ENCODE results near the gene ANO2. TPM values are rescaled to one million over a fixed set of nuclear protein-coding genes. Genes with fewer than 3 reads are reported as not detected.

Gene ANO2
- total RNA-seq, 2 experiments from 2014 or later = not detected

DNA sequence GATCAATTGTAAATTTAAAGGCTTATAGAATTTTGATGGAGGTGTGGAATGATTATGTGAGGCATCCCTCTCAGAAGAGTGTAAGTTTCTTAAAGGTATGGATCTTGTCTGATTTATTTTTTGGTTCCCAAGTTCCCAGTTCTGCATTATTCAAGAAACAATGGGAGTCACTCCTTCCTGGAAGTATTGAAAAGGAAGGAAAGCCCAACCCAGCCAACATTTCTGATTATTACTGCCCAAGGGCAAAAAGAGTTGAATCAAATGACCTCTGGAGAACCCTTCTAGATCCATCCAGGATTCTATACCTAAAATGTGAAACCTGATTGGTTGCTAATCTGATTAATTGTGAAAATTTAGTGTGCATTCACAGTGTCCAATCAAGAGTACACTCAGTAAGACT lies 166.2 kb downstream of the ANO2 start:
- no peak for ATAC-seq
- Mint-ChIP-seq H3K4me1 (no peaks in the 10 kb centered on the region), H3K27ac (no peak overlapping the region), H3K27me3 (peaks cover 8% of the 10 kb centered on the region), H3K36me3 (no peaks in the 10 kb centered on the region), H3K4me3 (no peak overlapping the region), H3K9me3 (ENCODE audit: low read depth) (no peaks in the 10 kb centered on the region)
- DNase-seq = no peak
- CTCF ChIA-PET = no interaction called here

DNA sequence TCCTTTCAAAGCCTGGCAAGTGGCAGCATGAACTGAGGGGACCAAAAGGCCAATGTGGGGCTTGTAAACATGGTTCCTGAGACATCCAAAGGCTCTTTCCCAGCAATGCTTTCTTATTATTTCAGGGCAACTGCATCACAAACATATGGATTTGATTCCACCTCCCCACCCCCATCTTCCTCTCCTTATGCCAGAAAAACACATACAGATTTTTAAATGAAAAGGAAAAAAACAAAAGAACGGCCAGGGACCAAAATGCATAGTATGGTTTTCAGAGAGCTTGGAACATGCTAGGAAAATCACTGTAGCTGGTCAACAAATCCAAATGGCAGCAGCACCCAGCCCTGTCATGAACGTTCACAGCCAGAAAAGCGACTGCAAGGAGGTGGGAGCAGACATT lies 167.6 kb downstream of the ANO2 start:
- Mint-ChIP-seq H3K9me3 (ENCODE audit: low read depth) (no peaks in the 10 kb centered on the region), H3K4me3 (no peak overlapping the region), H3K27ac (no peak overlapping the region), H3K27me3 (peaks cover 12% of the 10 kb centered on the region), H3K4me1 (no peaks in the 10 kb centered on the region), H3K36me3 (no peaks in the 10 kb centered on the region)
- CTCF ChIA-PET = no interaction called here
- DNase-seq (no peak), ATAC-seq (no peak)

DNA sequence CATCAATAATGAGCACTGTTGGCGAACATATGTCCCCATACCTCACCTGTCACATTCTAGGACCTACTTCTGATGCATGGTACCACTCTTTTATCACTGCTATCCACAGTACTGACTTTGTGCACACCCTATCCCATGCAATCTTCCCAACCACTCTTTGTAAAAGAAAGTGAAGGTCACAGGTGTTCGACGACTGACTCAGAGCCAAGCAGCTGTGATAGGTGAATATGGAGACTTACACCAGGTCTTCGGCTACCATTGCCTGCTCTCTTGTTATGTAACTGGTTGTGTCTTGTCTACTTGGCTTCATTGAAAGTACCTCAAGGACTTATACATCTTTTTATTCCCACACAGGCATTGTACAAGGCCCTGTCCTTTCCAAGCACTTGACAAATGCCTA lies 169.0 kb downstream of the ANO2 start:
- ATAC-seq = no peak
- CTCF ChIA-PET = no interaction called here

DNA sequence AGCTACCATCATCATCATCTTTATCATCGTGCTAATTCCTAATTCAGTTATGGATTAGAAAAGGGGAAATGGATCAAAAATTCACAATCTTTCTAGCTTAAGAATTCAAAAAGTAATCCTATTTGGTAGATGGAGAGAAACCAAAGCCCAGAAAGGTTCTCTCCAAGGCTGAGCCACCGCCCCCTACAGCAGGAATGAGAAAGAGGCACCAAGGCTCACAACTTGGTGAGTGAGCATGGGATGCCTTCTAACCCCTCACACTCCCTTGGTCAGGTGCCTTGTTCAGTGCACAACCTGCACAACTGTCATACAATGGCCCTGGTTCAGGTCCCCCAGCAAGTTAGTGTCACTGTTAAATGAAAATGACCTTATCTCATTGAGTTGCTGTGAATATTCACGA lies 171.5 kb downstream of the ANO2 start:
- Mint-ChIP-seq H3K4me3 (no peak overlapping the region), H3K9me3 (ENCODE audit: low read depth) (no peaks in the 10 kb centered on the region), H3K27ac (no peak overlapping the region), H3K36me3 (no peaks in the 10 kb centered on the region), H3K27me3 (peaks cover 6% of the 10 kb centered on the region), H3K4me1 (no peaks in the 10 kb centered on the region)
- DNase-seq = no peak
- CTCF ChIA-PET = no interaction called here
- no peak for ATAC-seq

More for the DNA sequence above, 169.0 kb downstream of the ANO2 start:
- no peaks in the 10 kb centered on the region for H3K4me1 Mint-ChIP-seq
- no peaks in the 10 kb centered on the region for H3K9me3 Mint-ChIP-seq (ENCODE audit: low read depth)
- H3K36me3 Mint-ChIP-seq = no peaks in the 10 kb centered on the region
- no peak overlapping the region for H3K4me3 Mint-ChIP-seq
- H3K27ac Mint-ChIP-seq = no peak overlapping the region
- DNase-seq = no peak
- peaks cover 12% of the 10 kb centered on the region for H3K27me3 Mint-ChIP-seq

DNA sequence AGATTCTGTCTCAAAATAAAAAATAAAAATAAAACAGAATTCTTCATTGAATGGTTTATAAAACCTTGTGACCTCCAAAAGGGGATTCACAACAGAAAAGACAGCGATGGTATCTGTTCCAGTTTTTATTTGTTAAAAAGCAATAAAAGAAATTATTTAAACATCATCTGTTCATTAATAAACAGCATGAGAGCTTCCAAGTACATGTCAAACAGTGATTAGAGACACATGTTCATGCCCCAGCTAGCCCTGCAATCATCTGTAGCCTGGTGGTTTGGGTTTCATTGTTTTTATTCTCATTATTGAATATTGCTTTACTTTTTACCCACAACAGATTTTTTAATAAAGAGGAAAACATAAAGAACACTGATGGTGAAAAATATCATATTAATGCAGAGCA lies 173.3 kb downstream of the ANO2 start:
- Mint-ChIP-seq H3K36me3 (no peaks in the 10 kb centered on the region), H3K4me3 (no peak overlapping the region), H3K9me3 (ENCODE audit: low read depth) (no peaks in the 10 kb centered on the region), H3K4me1 (no peaks in the 10 kb centered on the region), H3K27ac (no peak overlapping the region), H3K27me3 (peaks cover 6% of the 10 kb centered on the region)
- CTCF ChIA-PET = interaction anchor here (1.1 kb wide), 1 partner anchor 26 kb away, joined by 3 read pairs; no protein-coding TSS in a partner anchor
- DNase-seq = no peak
- ATAC-seq = no peak

DNA sequence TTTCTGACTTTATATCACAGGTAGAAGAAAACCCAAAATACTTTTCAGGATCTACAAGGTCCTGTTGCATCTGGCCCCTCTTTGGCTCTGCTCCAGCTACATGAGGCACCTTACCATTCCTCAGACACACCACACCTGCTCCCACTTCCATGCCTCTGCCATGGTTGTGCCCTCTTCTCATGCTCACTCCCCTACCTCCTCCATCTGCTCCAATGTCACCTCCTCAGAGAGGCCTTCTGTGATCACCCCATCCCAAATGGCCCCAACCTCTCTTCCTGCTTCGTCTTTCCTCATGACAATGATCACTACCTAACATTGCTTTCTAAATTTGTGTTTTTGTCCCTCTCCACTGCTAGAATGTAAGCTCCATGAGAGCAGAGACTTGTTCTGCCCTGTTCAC lies 174.3 kb downstream of the ANO2 start:
- no peak overlapping the region for H3K27ac Mint-ChIP-seq
- H3K27me3 Mint-ChIP-seq = peaks cover 6% of the 10 kb centered on the region
- no peaks in the 10 kb centered on the region for H3K9me3 Mint-ChIP-seq (ENCODE audit: low read depth)
- no peak overlapping the region for H3K4me3 Mint-ChIP-seq
- DNase-seq (no peak), ATAC-seq (no peak)
- CTCF ChIA-PET = no interaction called here
- no peaks in the 10 kb centered on the region for H3K4me1 Mint-ChIP-seq
- no peaks in the 10 kb centered on the region for H3K36me3 Mint-ChIP-seq

DNA sequence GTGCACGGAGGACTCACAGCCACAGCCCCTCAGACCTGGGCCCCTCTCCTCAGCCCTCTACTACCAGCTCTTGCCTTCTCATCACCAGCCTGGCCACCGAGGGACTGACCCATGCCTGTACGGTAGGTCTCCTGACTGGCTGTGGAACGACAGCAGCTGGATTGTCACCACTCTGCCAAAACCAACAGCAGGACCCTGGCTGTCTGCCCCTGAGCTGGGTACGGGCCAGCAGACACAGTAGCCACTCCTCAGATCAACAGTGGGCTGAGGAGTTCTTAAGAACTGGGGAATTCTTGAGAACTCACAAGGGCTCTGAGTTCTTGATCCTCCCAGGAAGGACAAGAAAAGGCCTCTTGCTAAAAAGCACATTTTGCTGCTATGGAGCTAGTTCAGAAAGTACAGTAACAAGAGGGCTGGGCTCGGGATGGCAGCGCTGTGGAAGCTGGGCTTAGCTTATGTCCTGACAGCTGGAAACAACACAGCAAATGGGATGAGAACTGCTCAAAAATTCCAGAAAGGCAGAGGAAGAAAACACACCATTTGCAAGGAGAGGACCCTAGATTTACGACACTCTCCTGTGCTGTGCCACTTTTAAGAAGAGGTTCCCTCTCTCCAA lies 176.4 kb downstream of the ANO2 start:
- no peaks in the 10 kb centered on the region for H3K36me3 Mint-ChIP-seq
- no peaks in the 10 kb centered on the region for H3K9me3 Mint-ChIP-seq (ENCODE audit: low read depth)
- ATAC-seq (no peak), DNase-seq (no peak)
- no peak overlapping the region for H3K4me3 Mint-ChIP-seq
- CTCF ChIA-PET = no interaction called here
- no peaks in the 10 kb centered on the region for H3K4me1 Mint-ChIP-seq
- peaks cover 12% of the 10 kb centered on the region for H3K27me3 Mint-ChIP-seq
- no peak overlapping the region for H3K27ac Mint-ChIP-seq

DNA sequence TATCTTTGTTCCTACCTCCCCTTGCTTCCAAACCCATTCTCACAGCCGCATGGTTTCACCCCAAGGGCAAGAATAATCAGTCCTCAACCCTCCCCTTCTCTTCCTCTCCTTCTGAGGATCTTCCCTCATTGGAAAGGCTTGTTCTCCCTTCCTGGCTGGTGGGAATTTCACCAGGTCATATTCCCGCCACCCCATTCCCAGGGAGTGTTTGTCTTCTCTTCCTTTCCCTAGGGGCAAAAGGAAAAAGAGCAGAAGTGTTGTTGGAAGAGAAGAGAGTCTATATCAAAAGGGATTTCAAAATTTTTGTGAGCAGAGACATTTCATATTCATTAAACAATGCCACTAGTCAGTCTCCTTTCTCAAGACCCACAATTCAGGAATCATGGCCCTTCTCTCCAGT lies 176.9 kb downstream of the ANO2 start:
- ATAC-seq (no peak), DNase-seq (no peak)
- Mint-ChIP-seq H3K4me1 (no peaks in the 10 kb centered on the region), H3K9me3 (ENCODE audit: low read depth) (no peaks in the 10 kb centered on the region), H3K27me3 (peaks cover 14% of the 10 kb centered on the region), H3K27ac (no peak overlapping the region), H3K36me3 (no peaks in the 10 kb centered on the region), H3K4me3 (no peak overlapping the region)
- CTCF ChIA-PET = no interaction called here

DNA sequence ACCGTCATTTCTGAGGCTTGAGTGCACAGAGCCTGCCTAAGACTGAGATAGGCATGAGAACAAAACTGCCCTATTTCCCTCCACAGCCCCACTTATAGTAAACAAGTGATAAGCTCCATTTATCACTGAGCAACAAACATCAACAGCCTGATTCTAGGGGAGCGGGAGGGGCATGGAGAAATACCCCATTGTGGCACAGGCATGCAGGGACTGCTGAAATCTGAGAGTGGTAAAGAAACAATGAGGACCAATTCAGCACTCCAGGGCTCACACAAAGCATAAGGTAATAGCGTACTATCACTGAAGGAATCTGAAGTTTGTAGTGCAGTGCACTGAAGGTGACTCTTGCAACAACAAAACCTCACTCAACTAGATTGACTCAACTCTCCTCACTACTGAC lies 186.7 kb downstream of the ANO2 start:
- Mint-ChIP-seq H3K4me3 (no peak overlapping the region), H3K9me3 (ENCODE audit: low read depth) (no peaks in the 10 kb centered on the region), H3K4me1 (no peaks in the 10 kb centered on the region), H3K27me3 (peaks cover 29% of the 10 kb centered on the region), H3K27ac (no peak overlapping the region), H3K36me3 (peaks cover 2% of the 10 kb centered on the region)
- CTCF ChIA-PET = no interaction called here
- ATAC-seq (no peak), DNase-seq (no peak)

DNA sequence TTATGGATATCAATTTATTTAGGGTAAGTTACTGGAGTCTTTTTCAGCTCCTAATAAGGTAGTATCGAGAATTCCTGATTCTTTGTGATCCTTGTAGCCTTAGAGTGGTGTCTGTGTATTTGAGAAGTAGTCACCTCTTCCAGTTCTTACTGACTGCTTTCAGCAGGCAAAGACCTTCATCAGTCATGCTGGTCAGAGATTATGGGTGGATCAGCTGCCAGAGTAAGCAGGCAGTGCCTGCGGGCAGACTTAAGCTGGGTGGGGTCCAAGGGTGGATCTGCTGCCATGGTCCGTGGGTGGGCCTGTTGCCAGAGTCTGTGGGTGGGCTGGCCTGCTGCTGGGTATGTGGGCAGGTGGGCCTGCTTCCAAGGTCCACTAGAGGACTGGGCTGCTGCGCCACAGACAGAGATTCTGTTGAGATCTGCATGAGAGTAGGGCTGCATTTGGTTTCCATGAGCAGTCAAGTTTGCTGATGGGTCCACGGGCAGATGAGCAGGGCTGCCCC lies 188.7 kb downstream of the ANO2 start:
- Mint-ChIP-seq H3K36me3 (peaks cover 2% of the 10 kb centered on the region), H3K4me3 (no peak overlapping the region), H3K4me1 (no peaks in the 10 kb centered on the region), H3K27ac (no peak overlapping the region), H3K27me3 (peaks cover 29% of the 10 kb centered on the region), H3K9me3 (ENCODE audit: low read depth) (no peaks in the 10 kb centered on the region)
- ATAC-seq (no peak), DNase-seq (no peak)
- CTCF ChIA-PET = interaction anchor here (0.8 kb wide), 1 partner anchor 11 kb away, joined by 3 read pairs; no protein-coding TSS in a partner anchor

DNA sequence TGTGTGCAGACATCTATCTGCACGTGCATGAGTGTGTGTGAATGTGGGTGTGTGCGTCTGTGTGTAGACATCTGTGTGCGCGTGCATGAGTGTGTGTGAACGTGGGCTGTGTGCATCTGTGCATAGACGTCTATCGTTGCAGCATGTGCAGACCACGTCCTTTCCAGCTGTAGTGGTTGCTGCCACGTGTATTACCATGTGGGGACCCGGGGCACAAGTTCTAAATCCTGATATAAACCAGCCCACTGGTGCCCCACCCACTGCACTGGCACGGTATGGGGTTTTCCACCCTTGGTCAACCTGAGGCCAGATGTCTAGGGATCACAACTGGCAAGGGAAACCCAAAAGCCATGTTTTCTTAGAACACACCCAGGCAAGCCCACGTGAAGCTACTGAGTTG lies 197.0 kb downstream of the ANO2 start:
- H3K4me1 Mint-ChIP-seq = no peaks in the 10 kb centered on the region
- DNase-seq (no peak), ATAC-seq (no peak)
- no peak overlapping the region for H3K27ac Mint-ChIP-seq
- no peaks in the 10 kb centered on the region for H3K36me3 Mint-ChIP-seq
- H3K4me3 Mint-ChIP-seq = no peak overlapping the region
- H3K9me3 Mint-ChIP-seq (ENCODE audit: low read depth) = no peaks in the 10 kb centered on the region
- CTCF ChIA-PET = no interaction called here
- peaks cover 3% of the 10 kb centered on the region for H3K27me3 Mint-ChIP-seq

DNA sequence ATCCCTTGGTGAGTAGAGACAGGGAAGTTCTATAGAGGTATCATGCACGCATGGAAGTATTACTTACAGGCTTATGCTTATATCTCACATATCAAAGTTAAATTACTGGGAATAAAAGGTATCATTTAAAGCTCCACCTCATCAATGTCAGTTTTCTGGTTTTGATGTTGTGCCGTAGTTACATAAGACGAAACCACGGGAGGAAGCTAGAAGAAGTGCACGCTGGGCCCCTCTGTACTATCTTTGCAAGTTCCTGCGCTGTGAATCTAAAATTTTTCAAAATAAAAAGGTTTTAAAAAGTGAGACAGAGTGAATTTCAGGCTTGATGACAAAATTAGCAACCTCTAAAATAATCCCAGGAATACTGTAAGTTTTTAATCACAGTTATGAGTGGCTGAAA lies 198.1 kb downstream of the ANO2 start:
- ATAC-seq (no peak), DNase-seq (no peak)
- Mint-ChIP-seq H3K4me1 (no peaks in the 10 kb centered on the region), H3K27ac (no peak overlapping the region), H3K36me3 (no peaks in the 10 kb centered on the region), H3K27me3 (peaks cover 2% of the 10 kb centered on the region), H3K9me3 (ENCODE audit: low read depth) (no peaks in the 10 kb centered on the region), H3K4me3 (no peak overlapping the region)
- CTCF ChIA-PET = no interaction called here

DNA sequence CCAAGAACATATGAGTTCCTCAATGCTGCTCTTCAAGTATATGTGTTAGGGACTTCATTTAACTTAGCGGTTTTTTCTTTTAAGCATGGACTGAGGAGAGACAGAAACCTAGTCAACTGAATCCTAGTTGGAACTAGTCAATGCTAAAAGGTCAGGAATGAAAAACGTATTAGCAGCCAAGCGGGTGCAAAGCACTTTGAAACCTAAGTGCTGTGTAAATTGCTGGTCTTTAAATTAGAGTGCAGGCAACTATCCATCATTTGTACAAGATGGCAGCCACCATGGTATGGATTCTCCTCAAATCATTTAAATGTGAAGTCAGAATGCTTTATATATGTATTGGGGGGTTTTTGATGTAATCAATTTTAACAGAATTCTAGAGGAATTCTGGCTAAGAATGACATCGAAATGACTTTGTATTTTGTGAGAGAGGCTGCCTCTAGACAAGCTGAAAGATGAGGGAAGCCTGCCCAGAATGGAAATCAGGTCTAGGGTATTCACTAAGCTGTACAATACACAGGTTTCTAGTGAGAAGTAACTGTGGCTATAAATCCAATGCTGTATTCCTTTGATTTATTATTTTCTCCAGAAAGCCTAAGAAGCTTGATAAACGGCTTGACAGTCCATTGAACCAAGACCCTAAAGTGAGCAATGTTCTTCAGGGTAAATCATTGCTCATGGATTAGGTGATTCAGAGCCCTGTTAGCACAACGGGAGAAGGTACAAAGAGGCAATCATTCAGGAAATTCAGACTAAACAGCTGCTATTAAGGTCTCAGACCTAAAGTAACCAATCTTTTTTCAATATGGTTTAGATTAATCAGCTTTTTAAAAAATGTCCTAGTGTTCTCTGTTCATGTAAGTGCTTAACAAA lies 198.8 kb downstream of the ANO2 start:
- Mint-ChIP-seq H3K4me3 (no peak overlapping the region), H3K4me1 (no peaks in the 10 kb centered on the region), H3K36me3 (no peaks in the 10 kb centered on the region), H3K9me3 (ENCODE audit: low read depth) (no peaks in the 10 kb centered on the region), H3K27me3 (no peaks in the 10 kb centered on the region), H3K27ac (no peak overlapping the region)
- CTCF ChIA-PET = interaction anchor here (0.6 to 1.6 kb wide), 5 partner anchors 10 to 55 kb away, joined by 3 to 5 read pairs (median 3); no protein-coding TSS in a partner anchor
- ATAC-seq = no peak
- no peak for DNase-seq

Measured in activated CD8-positive, alpha-beta memory T cell treated with anti-CD3 and anti-CD28 coated beads, Interleukin-2, amount 10 ng/mL, durations not matched to agents 7 days and 5 days (primary cell).